ENCODE data around the gene MAPK10. TPM values are rescaled to one million over a fixed set of nuclear protein-coding genes. Genes with fewer than 3 reads are reported as not detected.

MAPK10 gene
- total and polyA plus RNA-seq, 9 of the 15 experiments (the other 6 are each of a cell fraction or from before 2014, with no cell fraction given), result 0.10 to 0.53 (median 0.18) TPM; not detected in 4

DNA sequence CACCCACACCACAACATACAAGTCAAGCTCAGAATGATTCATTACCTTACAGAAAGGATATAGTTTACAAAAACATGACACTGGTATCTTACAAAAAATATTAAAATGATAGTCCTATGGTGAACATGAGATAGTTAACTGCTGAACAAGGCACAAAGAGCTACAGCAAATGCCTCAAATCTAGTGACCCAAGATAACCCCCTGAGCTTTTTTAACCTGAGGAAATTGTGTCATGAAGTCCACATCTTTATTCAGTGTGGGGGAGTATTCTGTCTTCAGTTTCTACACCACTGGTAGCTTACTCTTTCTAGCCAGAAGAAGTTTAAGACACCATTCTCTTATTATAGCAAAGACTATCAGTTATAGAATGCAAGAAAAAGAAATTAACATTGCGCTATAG lies 218.7 kb downstream of the MAPK10 start:
- POLR2A ChIA-PET, result interaction anchor here (0.6 kb wide), 1 partner anchor 119 kb away, joined by 3 read pairs; no protein-coding TSS in a partner anchor
- Histone ChIP-seq H3K27me3 (ENCODE audit: control insufficient read depth in 2 of 2, insufficient read depth in 2 of 2, low read length in 2 of 2) (no peaks in the 10 kb centered on the region), H3K4me2 (ENCODE audit: insufficient read depth, low read length) (no peak overlapping the region), H3K9ac (ENCODE audit: insufficient read depth in 1 of 2, low read depth in 2 of 2, low read length in 2 of 2) (no peak overlapping the region), H3K4me3 (no peak overlapping the region), H3K9me3 (replicated peaks; ENCODE audit: control insufficient read depth, insufficient read depth, low read depth, low read length) (no peaks in the 10 kb centered on the region), H3K4me1 (replicated peaks in 1 of 2; ENCODE audit: control insufficient read depth in 2 of 2, insufficient read depth in 2 of 2, low read length in 2 of 2) (no peaks in the 10 kb centered on the region), H3K9me1 (ENCODE audit: control insufficient read depth, insufficient read depth, low read length) (no peaks in the 10 kb centered on the region), H3K27ac (ENCODE audit: extremely low read depth, low read depth, low read length) (no peak overlapping the region), H3K79me2 (ENCODE audit: control insufficient read depth, insufficient read depth, low read length) (no peaks in the 10 kb centered on the region), H4K20me1 (replicated peaks; ENCODE audit: control insufficient read depth, insufficient read depth, low read length) (no peaks in the 10 kb centered on the region), H2AFZ (ENCODE audit: low read depth, low read length) (no peak overlapping the region), H3K36me3 (ENCODE audit: control insufficient read depth, insufficient read depth, low read length) (no peaks in the 10 kb centered on the region)
- in situ Hi-C loops (cut with MboI) (no loop called here), intact Hi-C loops (cut with micrococcal nuclease) (no loop called here)
- BruUV-seq (replicated peaks), result no TSS peak
- FAIRE-seq (no peak), DNase-seq (ENCODE audit: extremely low read depth in 1 of 4, low spot score in 3 of 4) (no peak), ATAC-seq (no peak)
- 15% methylated on average over 1 of the region's 1 CpG for WGBS (ENCODE audit: insufficient coverage, low coverage, missing lambda C conversion rate)
- CTCF ChIA-PET (ENCODE audit: low intra/inter-chr PET ratio), result no interaction called here
- TF ChIP-seq SIN3B (IDR thresholded peaks at IDR 0.05; ENCODE audit: low read depth) (no peak), ZNF311 (CRISPR knock-in tag; IDR thresholded peaks at IDR 0.05) (no peak), ELF4 (CRISPR knock-in tag; IDR thresholded peaks at IDR 0.05) (no peak), PTBP1 (IDR thresholded peaks at IDR 0.05; ENCODE audit: low read depth, low read length) (no peak), FOXP1 (CRISPR knock-in tag; IDR thresholded peaks at IDR 0.05) (no peak)
- TF ChIP-seq, protein P1, sequence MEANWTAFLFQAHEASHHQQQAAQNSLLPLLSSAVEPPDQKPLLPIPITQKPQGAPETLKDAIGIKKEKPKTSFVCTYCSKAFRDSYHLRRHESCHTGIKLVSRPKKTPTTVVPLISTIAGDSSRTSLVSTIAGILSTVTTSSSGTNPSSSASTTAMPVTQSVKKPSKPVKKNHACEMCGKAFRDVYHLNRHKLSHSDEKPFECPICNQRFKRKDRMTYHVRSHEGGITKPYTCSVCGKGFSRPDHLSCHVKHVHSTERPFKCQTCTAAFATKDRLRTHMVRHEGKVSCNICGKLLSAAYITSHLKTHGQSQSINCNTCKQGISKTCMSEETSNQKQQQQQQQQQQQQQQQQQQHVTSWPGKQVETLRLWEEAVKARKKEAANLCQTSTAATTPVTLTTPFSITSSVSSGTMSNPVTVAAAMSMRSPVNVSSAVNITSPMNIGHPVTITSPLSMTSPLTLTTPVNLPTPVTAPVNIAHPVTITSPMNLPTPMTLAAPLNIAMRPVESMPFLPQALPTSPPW (CRISPR knock-in tag; IDR thresholded peaks at IDR 0.05), result no peak
- TF ChIP-seq, protein P2, sequence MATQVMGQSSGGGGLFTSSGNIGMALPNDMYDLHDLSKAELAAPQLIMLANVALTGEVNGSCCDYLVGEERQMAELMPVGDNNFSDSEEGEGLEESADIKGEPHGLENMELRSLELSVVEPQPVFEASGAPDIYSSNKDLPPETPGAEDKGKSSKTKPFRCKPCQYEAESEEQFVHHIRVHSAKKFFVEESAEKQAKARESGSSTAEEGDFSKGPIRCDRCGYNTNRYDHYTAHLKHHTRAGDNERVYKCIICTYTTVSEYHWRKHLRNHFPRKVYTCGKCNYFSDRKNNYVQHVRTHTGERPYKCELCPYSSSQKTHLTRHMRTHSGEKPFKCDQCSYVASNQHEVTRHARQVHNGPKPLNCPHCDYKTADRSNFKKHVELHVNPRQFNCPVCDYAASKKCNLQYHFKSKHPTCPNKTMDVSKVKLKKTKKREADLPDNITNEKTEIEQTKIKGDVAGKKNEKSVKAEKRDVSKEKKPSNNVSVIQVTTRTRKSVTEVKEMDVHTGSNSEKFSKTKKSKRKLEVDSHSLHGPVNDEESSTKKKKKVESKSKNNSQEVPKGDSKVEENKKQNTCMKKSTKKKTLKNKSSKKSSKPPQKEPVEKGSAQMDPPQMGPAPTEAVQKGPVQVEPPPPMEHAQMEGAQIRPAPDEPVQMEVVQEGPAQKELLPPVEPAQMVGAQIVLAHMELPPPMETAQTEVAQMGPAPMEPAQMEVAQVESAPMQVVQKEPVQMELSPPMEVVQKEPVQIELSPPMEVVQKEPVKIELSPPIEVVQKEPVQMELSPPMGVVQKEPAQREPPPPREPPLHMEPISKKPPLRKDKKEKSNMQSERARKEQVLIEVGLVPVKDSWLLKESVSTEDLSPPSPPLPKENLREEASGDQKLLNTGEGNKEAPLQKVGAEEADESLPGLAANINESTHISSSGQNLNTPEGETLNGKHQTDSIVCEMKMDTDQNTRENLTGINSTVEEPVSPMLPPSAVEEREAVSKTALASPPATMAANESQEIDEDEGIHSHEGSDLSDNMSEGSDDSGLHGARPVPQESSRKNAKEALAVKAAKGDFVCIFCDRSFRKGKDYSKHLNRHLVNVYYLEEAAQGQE (IDR thresholded peaks at IDR 0.05; ENCODE audit: borderline replicate concordance), result no peak
- TF ChIP-seq, protein P2 (CRISPR knock-in tag; IDR thresholded peaks at IDR 0.05; ENCODE audit: low read depth), result no peak
- TF ChIP-seq, protein P3, sequence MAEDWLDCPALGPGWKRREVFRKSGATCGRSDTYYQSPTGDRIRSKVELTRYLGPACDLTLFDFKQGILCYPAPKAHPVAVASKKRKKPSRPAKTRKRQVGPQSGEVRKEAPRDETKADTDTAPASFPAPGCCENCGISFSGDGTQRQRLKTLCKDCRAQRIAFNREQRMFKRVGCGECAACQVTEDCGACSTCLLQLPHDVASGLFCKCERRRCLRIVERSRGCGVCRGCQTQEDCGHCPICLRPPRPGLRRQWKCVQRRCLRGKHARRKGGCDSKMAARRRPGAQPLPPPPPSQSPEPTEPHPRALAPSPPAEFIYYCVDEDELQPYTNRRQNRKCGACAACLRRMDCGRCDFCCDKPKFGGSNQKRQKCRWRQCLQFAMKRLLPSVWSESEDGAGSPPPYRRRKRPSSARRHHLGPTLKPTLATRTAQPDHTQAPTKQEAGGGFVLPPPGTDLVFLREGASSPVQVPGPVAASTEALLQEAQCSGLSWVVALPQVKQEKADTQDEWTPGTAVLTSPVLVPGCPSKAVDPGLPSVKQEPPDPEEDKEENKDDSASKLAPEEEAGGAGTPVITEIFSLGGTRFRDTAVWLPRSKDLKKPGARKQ (CRISPR knock-in tag; IDR thresholded peaks at IDR 0.05), result no peak
- TF ChIP-seq, protein P4, sequence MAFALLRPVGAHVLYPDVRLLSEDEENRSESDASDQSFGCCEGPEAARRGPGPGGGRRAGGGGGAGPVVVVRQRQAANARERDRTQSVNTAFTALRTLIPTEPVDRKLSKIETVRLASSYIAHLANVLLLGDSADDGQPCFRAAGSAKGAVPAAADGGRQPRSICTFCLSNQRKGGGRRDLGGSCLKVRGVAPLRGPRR (CRISPR knock-in tag; IDR thresholded peaks at IDR 0.05), result no peak
